Neural cell (in vitro differentiated cells): Measurements from ENCODE around the gene CLDN24.

ENCODE experiments used
- POLR2AphosphoS5 ChIP-seq: IDR thresholded peaks from 2 replicates; pipeline ENCODE4 v1.6.1; 2012
- SMC3 ChIP-seq: fragments of 450-650 bp; conservative IDR thresholded peaks from 2 replicates; pipeline ENCODE4 v1.6.1; 2014; ENCODE audit warnings: antibody characterized with exemption, mild to moderate bottlenecking, moderate library complexity; ENCODE audit not compliant: poor library complexity
- TAF1 ChIP-seq: IDR thresholded peaks from 2 replicates; pipeline ENCODE4 v1.6.1; 2012; ENCODE audit warnings: low read depth
- TF ChIP-seq, protein P1 (sequence below): fragments of 450-650 bp; IDR thresholded peaks from 2 replicates; pipeline ENCODE4 v1.5.1; 2014; ENCODE audit warnings: antibody characterized with exemption, mild to moderate bottlenecking, moderate library complexity; ENCODE audit not compliant: poor library complexity, severe bottlenecking

DNA sequence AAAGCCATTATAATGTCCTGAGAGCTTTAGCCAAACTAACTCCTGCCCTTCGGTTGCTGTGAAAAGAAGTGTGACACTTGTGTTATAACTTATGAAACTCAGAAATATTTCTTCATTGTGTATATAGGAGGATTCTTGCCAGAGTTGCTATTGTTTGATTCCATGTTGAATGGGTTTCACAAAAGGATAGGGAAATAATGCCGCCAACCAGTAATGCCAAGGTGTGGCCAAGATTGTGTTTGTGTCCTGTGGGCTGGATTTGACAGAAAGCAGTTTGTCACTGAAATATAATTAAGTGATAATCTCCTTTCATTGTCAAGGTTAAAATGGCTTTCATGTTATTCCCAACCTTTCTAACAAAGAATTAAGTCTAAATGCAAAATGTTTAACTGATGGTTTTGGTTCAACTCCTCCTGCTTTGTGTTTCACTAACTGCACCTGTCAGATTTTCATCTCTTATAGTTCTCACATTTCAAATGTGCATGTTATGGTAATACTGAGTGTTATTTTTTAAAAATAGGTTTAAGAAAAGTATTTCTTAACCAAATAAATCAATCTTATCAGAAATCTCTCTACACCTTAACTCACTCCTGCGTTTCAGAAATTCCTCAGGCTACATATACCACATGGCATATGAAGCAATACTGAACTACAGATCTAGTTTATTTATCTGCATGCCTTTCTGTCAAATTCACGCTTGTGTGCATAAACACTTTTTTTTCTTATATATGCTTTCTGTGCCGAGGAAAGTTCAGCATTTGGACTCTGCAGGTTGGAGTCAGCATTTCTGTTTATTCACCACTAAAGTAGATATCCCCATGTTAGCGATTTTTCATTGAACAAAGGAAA is 1.8 kb downstream of the CLDN24 start, which contains the start of gene CLDN22:
- TF ChIP-seq, protein P1, sequence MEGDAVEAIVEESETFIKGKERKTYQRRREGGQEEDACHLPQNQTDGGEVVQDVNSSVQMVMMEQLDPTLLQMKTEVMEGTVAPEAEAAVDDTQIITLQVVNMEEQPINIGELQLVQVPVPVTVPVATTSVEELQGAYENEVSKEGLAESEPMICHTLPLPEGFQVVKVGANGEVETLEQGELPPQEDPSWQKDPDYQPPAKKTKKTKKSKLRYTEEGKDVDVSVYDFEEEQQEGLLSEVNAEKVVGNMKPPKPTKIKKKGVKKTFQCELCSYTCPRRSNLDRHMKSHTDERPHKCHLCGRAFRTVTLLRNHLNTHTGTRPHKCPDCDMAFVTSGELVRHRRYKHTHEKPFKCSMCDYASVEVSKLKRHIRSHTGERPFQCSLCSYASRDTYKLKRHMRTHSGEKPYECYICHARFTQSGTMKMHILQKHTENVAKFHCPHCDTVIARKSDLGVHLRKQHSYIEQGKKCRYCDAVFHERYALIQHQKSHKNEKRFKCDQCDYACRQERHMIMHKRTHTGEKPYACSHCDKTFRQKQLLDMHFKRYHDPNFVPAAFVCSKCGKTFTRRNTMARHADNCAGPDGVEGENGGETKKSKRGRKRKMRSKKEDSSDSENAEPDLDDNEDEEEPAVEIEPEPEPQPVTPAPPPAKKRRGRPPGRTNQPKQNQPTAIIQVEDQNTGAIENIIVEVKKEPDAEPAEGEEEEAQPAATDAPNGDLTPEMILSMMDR: no peak
- TF ChIP-seq SMC3 (no peak), TAF1 (no peak), POLR2AphosphoS5 (no peak)
